ENCODE results near the gene LCLAT1. TPM values are rescaled to one million over a fixed set of nuclear protein-coding genes. Genes with fewer than 3 reads are reported as not detected.
A peak's percentile ranks its signal among the peaks of the same experiment; 100 is the strongest.

Gene LCLAT1
- polyA plus RNA-seq, 4 donors, result 1.6 to 18.3 (median 7.1) TPM

DNA sequence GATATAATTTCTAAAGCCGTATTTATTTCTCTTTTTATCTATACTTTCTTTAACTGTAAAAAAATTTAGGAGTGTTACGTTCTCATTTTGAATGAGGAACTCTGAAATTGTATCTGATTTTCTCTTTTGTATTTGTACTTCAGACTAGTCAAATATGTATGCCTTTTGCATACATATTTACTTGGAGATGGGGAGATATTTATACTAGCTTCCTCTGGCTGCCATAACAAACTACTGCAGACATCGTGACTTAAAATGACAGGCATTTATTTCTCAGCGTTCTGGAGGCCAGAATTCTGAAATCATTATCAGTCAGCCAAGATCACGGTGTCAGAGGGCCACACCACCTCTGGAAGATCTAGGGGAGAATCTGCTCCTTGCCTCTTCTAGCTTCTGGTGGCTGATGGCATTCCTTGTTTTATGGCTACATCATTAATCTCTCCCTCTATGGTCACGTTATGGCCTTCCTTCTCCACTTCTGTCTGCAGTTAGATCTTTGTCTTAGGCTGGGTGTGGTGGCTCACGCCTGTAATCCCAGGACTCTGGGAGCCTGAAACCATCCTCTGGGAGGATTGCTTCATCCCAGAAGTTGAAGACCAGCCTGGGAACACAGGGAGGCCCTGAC lies 8.2 kb downstream of the LCLAT1 start:
- H3K9me3 ChIP-seq (ENCODE audit: control insufficient read depth in 2 of 2, insufficient read depth in 1 of 2, low read depth in 1 of 2, low read length in 1 of 2), result no peaks in the 10 kb centered on the region
- no peaks in the 10 kb centered on the region for H3K36me3 ChIP-seq (ENCODE audit: control insufficient read depth in 3 of 3, insufficient read depth in 2 of 3, low read depth in 1 of 3, low read length in 3 of 3)
- no peaks in the 10 kb centered on the region for H3K27me3 ChIP-seq (ENCODE audit: control insufficient read depth in 3 of 3, insufficient read depth in 3 of 3, low read length in 3 of 3)
- H3K4me3 ChIP-seq (ENCODE audit: low read depth in 1 of 3, low read length in 3 of 3), result no peak overlapping the region
- H3K4me1 ChIP-seq (ENCODE audit: control insufficient read depth in 3 of 3, insufficient read depth in 2 of 3, low read depth in 1 of 3, low read length in 2 of 3), result peaks cover 6 to 17% (median 9%) of the 10 kb centered on the region in 3 donors
- DNase-seq, result peak; percentile 54 to 84
- no peak for FAIRE-seq
- peak overlapping the region; percentile 11 to 52 (median 35) for H3K27ac ChIP-seq (ENCODE audit: low read depth in 1 of 3, low read length in 2 of 3)
- 20 to 46% (median 30%) methylated on average over 7 of the region's 7 CpGs for WGBS, 3 donors

DNA sequence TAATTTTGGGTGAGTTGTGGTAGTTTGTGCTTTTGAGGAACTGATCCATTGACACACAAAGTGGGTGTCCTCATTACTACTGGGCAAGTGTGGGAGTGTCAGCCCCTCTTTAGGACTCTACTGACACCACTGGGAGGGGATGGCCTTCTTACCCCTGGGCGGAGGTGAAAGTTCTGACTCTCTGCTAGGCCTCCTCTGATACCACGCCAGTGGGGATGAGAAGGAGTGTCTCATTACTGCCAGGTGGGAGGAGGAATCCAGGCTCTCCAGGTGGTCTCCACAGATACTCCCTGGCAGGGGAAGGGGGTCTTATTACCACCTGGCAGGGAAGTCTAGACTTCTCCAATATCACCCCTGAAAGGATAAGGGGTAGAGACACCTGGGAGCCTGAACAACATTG lies 9.1 kb downstream of the LCLAT1 start:
- H3K27me3 ChIP-seq (ENCODE audit: control insufficient read depth in 3 of 3, insufficient read depth in 3 of 3, low read length in 3 of 3), result no peaks in the 10 kb centered on the region
- FAIRE-seq, result no peak
- H3K4me1 ChIP-seq (ENCODE audit: control insufficient read depth in 3 of 3, insufficient read depth in 2 of 3, low read depth in 1 of 3, low read length in 2 of 3), result peaks cover 6 to 16% (median 6%) of the 10 kb centered on the region in 3 donors
- H3K9me3 ChIP-seq (ENCODE audit: control insufficient read depth in 2 of 2, insufficient read depth in 1 of 2, low read depth in 1 of 2, low read length in 1 of 2), result no peaks in the 10 kb centered on the region
- WGBS, 3 donors, result 93 to 100% (median 98%) methylated on average over 2 of the region's 2 CpGs
- H3K4me3 ChIP-seq (ENCODE audit: low read depth in 1 of 3, low read length in 3 of 3), result no peak overlapping the region
- no peaks in the 10 kb centered on the region for H3K36me3 ChIP-seq (ENCODE audit: control insufficient read depth in 3 of 3, insufficient read depth in 2 of 3, low read depth in 1 of 3, low read length in 3 of 3)
- no peak overlapping the region for H3K27ac ChIP-seq (ENCODE audit: low read depth in 1 of 3, low read length in 2 of 3)
- DNase-seq, result no peak

DNA sequence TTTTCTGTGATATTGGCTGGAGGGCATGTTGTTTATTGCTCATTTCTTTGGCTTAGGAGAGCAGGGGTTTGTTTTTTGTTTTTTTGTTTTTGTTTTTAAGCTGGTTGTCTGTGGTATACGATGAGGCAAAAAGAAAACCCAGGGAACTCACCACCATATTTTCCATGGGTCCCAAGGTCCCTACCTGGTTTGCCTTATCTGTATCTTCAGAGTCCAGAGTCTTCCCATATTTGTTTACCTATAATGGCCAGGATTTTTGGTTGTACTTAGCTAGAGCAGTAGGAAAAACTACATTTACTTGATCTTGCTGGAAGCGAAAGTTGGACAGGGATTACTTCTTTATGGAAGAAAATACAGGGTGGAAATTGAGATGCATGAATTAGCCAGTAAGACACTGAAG lies 9.5 kb downstream of the LCLAT1 start:
- H3K4me3 ChIP-seq (ENCODE audit: low read depth in 1 of 3, low read length in 3 of 3), result no peak overlapping the region
- DNase-seq, result peak; percentile 35 to 65
- H3K4me1 ChIP-seq (ENCODE audit: control insufficient read depth in 3 of 3, insufficient read depth in 2 of 3, low read depth in 1 of 3, low read length in 2 of 3), result peaks cover 6 to 16% (median 6%) of the 10 kb centered on the region in 3 donors
- H3K9me3 ChIP-seq (ENCODE audit: control insufficient read depth in 2 of 2, insufficient read depth in 1 of 2, low read depth in 1 of 2, low read length in 1 of 2), result no peaks in the 10 kb centered on the region
- no peak for FAIRE-seq
- no peaks in the 10 kb centered on the region for H3K27me3 ChIP-seq (ENCODE audit: control insufficient read depth in 3 of 3, insufficient read depth in 3 of 3, low read length in 3 of 3)
- 36 to 69% (median 44%) methylated on average over 2 of the region's 2 CpGs for WGBS, 3 donors
- no peak overlapping the region for H3K27ac ChIP-seq (ENCODE audit: low read depth in 1 of 3, low read length in 2 of 3)
- H3K36me3 ChIP-seq (ENCODE audit: control insufficient read depth in 3 of 3, insufficient read depth in 2 of 3, low read depth in 1 of 3, low read length in 3 of 3), result no peaks in the 10 kb centered on the region

DNA sequence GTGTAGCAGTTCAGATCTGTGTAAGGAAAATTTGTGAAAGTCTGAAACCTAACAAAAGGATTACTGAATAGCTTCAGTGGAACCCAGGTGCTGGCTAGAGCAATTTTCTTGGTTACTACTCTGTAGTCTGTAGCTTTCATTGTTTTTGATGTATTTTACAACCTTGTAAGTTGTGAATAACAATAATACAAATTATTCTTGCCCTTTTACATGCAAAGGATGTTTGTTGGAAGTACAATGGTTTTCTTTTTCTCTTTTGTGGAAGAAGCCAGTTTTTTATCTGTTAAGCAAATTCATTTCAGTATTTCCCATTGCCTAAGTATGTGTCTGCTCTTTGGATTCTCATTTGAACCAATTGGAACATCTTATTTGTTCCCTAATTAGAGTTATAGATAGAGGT lies 10.2 kb downstream of the LCLAT1 start:
- no peak for DNase-seq

DNA sequence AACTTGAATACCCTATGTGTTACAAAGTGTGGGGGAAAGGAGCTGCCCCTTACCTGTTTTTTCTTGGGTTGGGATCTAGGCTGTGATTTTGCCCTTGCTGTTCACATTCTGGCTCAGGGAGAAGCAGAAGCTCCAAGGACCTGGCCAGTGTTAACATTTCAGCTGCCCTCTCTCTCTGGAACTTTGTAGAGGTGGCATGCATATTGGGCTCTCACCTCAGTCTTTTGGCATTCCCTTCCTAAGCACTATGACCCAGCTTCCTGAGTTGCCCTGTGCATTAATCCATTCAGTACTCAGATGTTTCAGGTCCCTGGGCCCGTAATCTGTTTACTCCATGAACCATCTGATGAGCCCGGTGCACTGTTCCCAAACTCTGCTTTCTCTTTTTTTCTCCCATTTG lies 12.1 kb downstream of the LCLAT1 start:
- DNase-seq (no peak), FAIRE-seq (no peak)
- Histone ChIP-seq H3K27ac (ENCODE audit: low read depth in 1 of 3, low read length in 2 of 3) (peak overlapping the region in 1 of 3 donors; percentile 11), H3K4me3 (ENCODE audit: low read depth in 1 of 3, low read length in 3 of 3) (no peak overlapping the region), H3K4me1 (ENCODE audit: control insufficient read depth in 3 of 3, insufficient read depth in 2 of 3, low read depth in 1 of 3, low read length in 2 of 3) (peaks cover 6 to 16% (median 6%) of the 10 kb centered on the region in 3 donors), H3K36me3 (ENCODE audit: control insufficient read depth in 3 of 3, insufficient read depth in 2 of 3, low read depth in 1 of 3, low read length in 3 of 3) (no peaks in the 10 kb centered on the region), H3K9me3 (ENCODE audit: control insufficient read depth in 2 of 2, insufficient read depth in 1 of 2, low read depth in 1 of 2, low read length in 1 of 2) (no peaks in the 10 kb centered on the region), H3K27me3 (ENCODE audit: control insufficient read depth in 3 of 3, insufficient read depth in 3 of 3, low read length in 3 of 3) (no peaks in the 10 kb centered on the region)
- WGBS, 3 donors, result 50 to 68% (median 60%) methylated on average over 2 of the region's 2 CpGs

More for the DNA sequence above, 10.2 kb downstream of the LCLAT1 start:
- Histone ChIP-seq H3K27me3 (ENCODE audit: control insufficient read depth in 3 of 3, insufficient read depth in 3 of 3, low read length in 3 of 3) (no peaks in the 10 kb centered on the region), H3K9me3 (ENCODE audit: control insufficient read depth in 2 of 2, insufficient read depth in 1 of 2, low read depth in 1 of 2, low read length in 1 of 2) (no peaks in the 10 kb centered on the region), H3K4me1 (ENCODE audit: control insufficient read depth in 3 of 3, insufficient read depth in 2 of 3, low read depth in 1 of 3, low read length in 2 of 3) (peaks cover 6 to 16% (median 6%) of the 10 kb centered on the region in 3 donors), H3K36me3 (ENCODE audit: control insufficient read depth in 3 of 3, insufficient read depth in 2 of 3, low read depth in 1 of 3, low read length in 3 of 3) (no peaks in the 10 kb centered on the region), H3K27ac (ENCODE audit: low read depth in 1 of 3, low read length in 2 of 3) (no peak overlapping the region), H3K4me3 (ENCODE audit: low read depth in 1 of 3, low read length in 3 of 3) (no peak overlapping the region)
- no peak for FAIRE-seq

DNA sequence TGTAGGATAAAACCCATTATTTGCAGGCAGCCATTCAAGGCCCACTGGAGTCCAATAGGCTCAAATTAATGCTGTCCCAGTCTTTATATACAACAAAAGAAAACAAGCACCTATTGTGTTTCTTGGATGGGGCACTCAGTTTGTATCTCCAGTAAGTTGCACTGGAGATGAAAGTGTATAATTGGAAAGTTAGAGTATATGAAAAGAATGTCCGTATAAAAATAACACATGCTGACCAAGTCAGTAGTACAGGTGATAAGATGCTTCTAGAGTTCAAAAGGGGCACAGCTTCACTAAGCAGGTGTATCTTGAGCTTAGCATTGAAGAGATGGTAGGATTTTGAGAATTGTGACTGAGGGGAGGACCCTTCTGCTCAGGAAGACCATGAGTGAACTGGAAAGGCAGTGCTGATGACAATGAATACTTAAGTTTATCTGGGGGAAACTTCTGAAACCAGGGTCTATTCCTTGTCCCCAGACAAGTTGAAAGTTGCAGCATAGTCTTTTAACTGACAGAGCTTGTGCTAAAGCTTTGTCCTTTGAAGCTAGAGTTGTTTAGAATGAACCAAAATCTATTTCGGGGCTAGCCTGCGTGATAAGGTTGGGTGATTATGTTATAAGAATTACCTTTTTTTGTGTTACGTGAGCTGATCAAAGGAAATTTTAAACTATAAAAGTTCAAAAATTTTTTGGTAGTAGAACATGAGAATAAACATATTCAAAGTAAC lies 15.2 kb downstream of the LCLAT1 start:
- H3K36me3 ChIP-seq (ENCODE audit: control insufficient read depth in 3 of 3, insufficient read depth in 2 of 3, low read depth in 1 of 3, low read length in 3 of 3), result no peaks in the 10 kb centered on the region
- DNase-seq (no peak), FAIRE-seq (no peak)
- no peaks in the 10 kb centered on the region for H3K27me3 ChIP-seq (ENCODE audit: control insufficient read depth in 3 of 3, insufficient read depth in 3 of 3, low read length in 3 of 3)
- H3K27ac ChIP-seq (ENCODE audit: low read depth in 1 of 3, low read length in 2 of 3), result no peak overlapping the region
- H3K4me1 ChIP-seq (ENCODE audit: control insufficient read depth in 3 of 3, insufficient read depth in 2 of 3, low read depth in 1 of 3, low read length in 2 of 3), result peaks cover 3 to 5% (median 5%) of the 10 kb centered on the region in 3 donors
- H3K4me3 ChIP-seq (ENCODE audit: low read depth in 1 of 3, low read length in 3 of 3), result no peak overlapping the region
- H3K9me3 ChIP-seq (ENCODE audit: control insufficient read depth in 2 of 2, insufficient read depth in 1 of 2, low read depth in 1 of 2, low read length in 1 of 2), result no peaks in the 10 kb centered on the region
- WGBS, 3 donors, result 91 to 93% (median 92%) methylated on average over 4 of the region's 4 CpGs

DNA sequence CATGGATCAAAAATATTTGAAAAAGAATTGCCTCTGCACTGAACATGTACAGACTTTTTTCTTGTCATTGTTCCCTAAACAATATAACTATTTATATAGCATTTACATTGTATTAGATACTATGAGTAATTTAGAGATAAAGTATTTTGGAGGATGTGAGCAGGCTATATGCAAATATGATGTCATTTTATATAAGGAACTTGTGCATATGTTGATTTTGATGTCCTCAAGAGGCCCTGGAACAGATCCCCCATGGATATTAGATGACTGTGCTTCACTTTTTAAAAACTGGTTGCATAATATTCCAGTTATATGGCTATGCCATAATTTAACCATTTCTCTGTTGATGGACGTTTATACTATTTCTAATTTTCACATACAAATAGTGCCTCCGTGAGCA lies 16.5 kb downstream of the LCLAT1 start:
- Histone ChIP-seq H3K27ac (ENCODE audit: low read depth in 1 of 3, low read length in 2 of 3) (no peak overlapping the region), H3K27me3 (ENCODE audit: control insufficient read depth in 3 of 3, insufficient read depth in 3 of 3, low read length in 3 of 3) (no peaks in the 10 kb centered on the region), H3K4me3 (ENCODE audit: low read depth in 1 of 3, low read length in 3 of 3) (no peak overlapping the region), H3K9me3 (ENCODE audit: control insufficient read depth in 2 of 2, insufficient read depth in 1 of 2, low read depth in 1 of 2, low read length in 1 of 2) (no peaks in the 10 kb centered on the region), H3K4me1 (ENCODE audit: control insufficient read depth in 3 of 3, insufficient read depth in 2 of 3, low read depth in 1 of 3, low read length in 2 of 3) (peaks cover 3 to 5% (median 3%) of the 10 kb centered on the region in 3 donors), H3K36me3 (ENCODE audit: control insufficient read depth in 3 of 3, insufficient read depth in 2 of 3, low read depth in 1 of 3, low read length in 3 of 3) (no peaks in the 10 kb centered on the region)
- FAIRE-seq (no peak), DNase-seq (no peak)
- WGBS, 3 donors, result 43 to 47% (median 47%) methylated on average over 2 of the region's 2 CpGs

DNA sequence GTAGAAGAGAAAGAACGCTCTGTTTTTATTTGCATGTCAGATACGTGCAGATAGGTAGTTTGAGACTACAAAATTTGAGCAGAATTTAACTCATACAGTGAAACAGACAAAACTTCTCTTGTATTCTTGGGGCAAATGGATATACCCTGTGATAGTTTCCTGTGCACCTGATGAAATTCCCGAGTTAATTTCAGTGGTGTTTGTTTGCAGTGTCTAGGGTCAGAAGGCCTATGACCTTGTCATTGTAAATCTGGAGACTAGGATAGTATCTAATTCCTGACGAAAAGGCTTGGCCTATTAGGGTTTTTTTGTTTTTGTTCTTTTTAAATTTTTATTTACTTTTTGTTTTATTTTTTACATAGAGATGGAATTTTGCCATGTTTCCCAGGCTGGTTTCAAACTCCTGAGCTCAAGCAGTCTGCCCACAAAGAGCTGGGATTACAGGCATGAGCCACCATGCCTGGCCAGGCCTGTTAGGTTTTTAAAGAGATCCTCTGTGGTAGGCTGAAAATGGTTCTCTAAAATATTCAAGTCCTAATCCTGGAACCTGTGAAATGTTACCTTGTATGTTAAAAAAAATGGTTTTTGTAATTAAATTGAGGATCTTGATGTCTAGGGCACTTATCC lies 17.6 kb downstream of the LCLAT1 start:
- FAIRE-seq (no peak), DNase-seq (no peak)
- no peaks in the 10 kb centered on the region for H3K27me3 ChIP-seq (ENCODE audit: control insufficient read depth in 3 of 3, insufficient read depth in 3 of 3, low read length in 3 of 3)
- 74 to 83% (median 77%) methylated on average over 4 of the region's 4 CpGs for WGBS, 3 donors
- H3K36me3 ChIP-seq (ENCODE audit: control insufficient read depth in 3 of 3, insufficient read depth in 2 of 3, low read depth in 1 of 3, low read length in 3 of 3), result no peaks in the 10 kb centered on the region
- H3K4me3 ChIP-seq (ENCODE audit: low read depth in 1 of 3, low read length in 3 of 3), result no peak overlapping the region
- peaks cover 0 to 3% of the 10 kb centered on the region in 2 donors for H3K9me3 ChIP-seq (ENCODE audit: control insufficient read depth in 2 of 2, insufficient read depth in 1 of 2, low read depth in 1 of 2, low read length in 1 of 2)
- H3K4me1 ChIP-seq (ENCODE audit: control insufficient read depth in 3 of 3, insufficient read depth in 2 of 3, low read depth in 1 of 3, low read length in 2 of 3), result no peaks in the 10 kb centered on the region
- H3K27ac ChIP-seq (ENCODE audit: low read depth in 1 of 3, low read length in 2 of 3), result peak overlapping the region in 1 of 3 donors; percentile 3
